ENCODE results near the gene UACA. TPM values are rescaled to one million over a fixed set of nuclear protein-coding genes. Genes with fewer than 3 reads are reported as not detected.

The UACA gene
- total and polyA plus RNA-seq, 2 experiments from 2014 or later = 21.5 to 35.8 TPM

- peaks cover 29% of the 10 kb centered on the region for H3K4me1 ChIP-seq (ENCODE audit: insufficient read depth)
- H3K4me3 ChIP-seq = no peak overlapping the region
- no peaks in the 10 kb centered on the region; the same call in 2 of the 3 replicates for H3K9me3 Mint-ChIP-seq
- TF ChIP-seq REST (IDR thresholded peaks at IDR 0.05; ENCODE audit: unreplicated experiment) (no peak), ZNF462 (CRISPR knock-in tag; IDR thresholded peaks at IDR 0.05) (no peak), EZH2 (IDR thresholded peaks at IDR 0.05; ENCODE audit: low read depth, unreplicated experiment) (no peak), NANOG (IDR thresholded peaks at IDR 0.05; ENCODE audit: borderline replicate concordance) (no peak), EZH2phosphoT487 (IDR thresholded peaks at IDR 0.05; ENCODE audit: unreplicated experiment) (no peak), CREB1 (CRISPR knock-in tag; IDR thresholded peaks at IDR 0.05; ENCODE audit: low read depth) (no peak), POLR2AphosphoS5 (IDR thresholded peaks at IDR 0.05; ENCODE audit: low read depth) (no peak), CTCF (conservative IDR thresholded peaks at IDR 0.05; ENCODE audit: low read depth in 2 of 2) (no peak), ZNF331 (CRISPR knock-in tag; IDR thresholded peaks at IDR 0.05; ENCODE audit: low read depth) (no peak), ETS1 (IDR thresholded peaks at IDR 0.05) (no peak), STAT1 (IDR thresholded peaks at IDR 0.05; ENCODE audit: unreplicated experiment) (no peak), JUNB (IDR thresholded peaks at IDR 0.05; ENCODE audit: unreplicated experiment) (no peak), ZNF114 (CRISPR knock-in tag; IDR thresholded peaks at IDR 0.05) (no peak)
- peaks cover 48% of the 10 kb centered on the region for H3K4me1 Mint-ChIP-seq
- H3K79me2 ChIP-seq (replicated peaks; ENCODE audit: insufficient read depth) = no peaks in the 10 kb centered on the region
- no peaks in the 10 kb centered on the region for H3K27me3 ChIP-seq (ENCODE audit: insufficient read depth)
- DNase-seq (ENCODE audit: low spot score) = no peak
- no peak overlapping the region for H3K27ac ChIP-seq (ENCODE audit: low read depth)
- H3K4me3 Mint-ChIP-seq = no peak overlapping the region
- peaks cover 6% of the 10 kb centered on the region; the same call in 1 of the 2 replicates for H3K9me2 ChIP-seq (ENCODE audit: insufficient read depth)
- H3K4me2 ChIP-seq = peak overlapping the region; percentile 33; the same call in 1 of the 2 replicates
- no peak for ATAC-seq
- 0 out of 2 replicates have a peak, but pooled peaks cover 6% of the 10 kb centered on the region for H3F3A ChIP-seq (replicated peaks; ENCODE audit: low read depth)
- no peaks in the 10 kb centered on the region for H3K36me3 ChIP-seq (ENCODE audit: insufficient read depth)
- H2AFZ ChIP-seq = peak overlapping the region; percentile 49
- H3K36me3 Mint-ChIP-seq (ENCODE audit: low read depth) = peaks cover 4% of the 10 kb centered on the region; the same call in 2 of the 3 replicates
- peak overlapping the region; percentile 11; the same call in 1 of the 2 replicates for H3K27ac Mint-ChIP-seq
- H3K27me3 Mint-ChIP-seq (ENCODE audit: insufficient read depth, low read depth, poor library complexity) = peaks cover 3% of the 10 kb centered on the region
- H4K20me1 ChIP-seq (replicated peaks; ENCODE audit: insufficient read depth) = no peaks in the 10 kb centered on the region
Measured at GRCh38 chr15:70633991-70634390, 129.4 kb downstream of the UACA start.

Measured in GM23338 (cell line).